Measurements from ENCODE around the gene RNF31.

The RNF31 gene

DNA sequence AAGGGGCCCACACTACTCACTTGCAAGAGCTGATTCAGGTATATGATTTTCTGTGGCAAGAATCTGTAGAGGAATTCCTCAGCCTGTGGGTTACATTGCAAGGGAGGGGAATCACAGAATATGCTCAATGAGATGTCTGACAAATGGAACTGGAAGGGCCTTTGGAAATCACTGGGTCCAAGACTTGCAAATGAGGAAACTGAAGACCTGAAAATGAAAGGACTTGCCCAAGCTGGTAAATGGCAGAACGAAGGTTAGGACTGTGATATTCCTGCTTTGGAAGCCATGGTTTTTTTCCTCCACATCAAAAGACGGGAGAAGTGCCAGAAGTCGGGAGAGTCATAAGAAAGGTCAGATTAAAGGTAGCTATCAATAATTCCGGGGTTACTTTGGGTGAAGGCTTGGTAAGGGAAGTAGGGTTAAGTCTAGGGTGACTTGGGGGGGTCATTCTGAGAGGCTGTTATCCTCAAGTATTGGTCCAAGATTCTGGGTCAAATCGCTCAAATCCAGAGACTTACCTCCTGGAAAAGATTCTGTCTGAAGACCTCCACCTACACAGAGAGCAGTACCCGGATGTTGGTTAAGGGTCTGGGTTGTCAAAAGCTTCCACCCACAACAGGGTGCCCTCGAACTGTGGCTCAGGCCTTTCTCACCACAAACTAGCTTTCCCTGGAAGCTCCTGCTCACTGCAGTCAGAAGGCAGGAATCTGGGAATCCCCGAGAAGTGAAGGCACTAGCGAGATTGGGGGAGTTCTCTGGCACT, 1.4 kb upstream of the RNF31 start:
- H3K27ac ChIP-seq = peak overlapping the region; percentile 76
- H3K27me3 ChIP-seq (ENCODE audit: insufficient read depth, low read depth, severe bottlenecking) = no peaks in the 10 kb centered on the region
- peak overlapping the region; percentile 60 for H3K4me3 ChIP-seq (ENCODE audit: low read depth, low read length)
- DNase-seq = no peak
- TF ChIP-seq, protein P1, sequence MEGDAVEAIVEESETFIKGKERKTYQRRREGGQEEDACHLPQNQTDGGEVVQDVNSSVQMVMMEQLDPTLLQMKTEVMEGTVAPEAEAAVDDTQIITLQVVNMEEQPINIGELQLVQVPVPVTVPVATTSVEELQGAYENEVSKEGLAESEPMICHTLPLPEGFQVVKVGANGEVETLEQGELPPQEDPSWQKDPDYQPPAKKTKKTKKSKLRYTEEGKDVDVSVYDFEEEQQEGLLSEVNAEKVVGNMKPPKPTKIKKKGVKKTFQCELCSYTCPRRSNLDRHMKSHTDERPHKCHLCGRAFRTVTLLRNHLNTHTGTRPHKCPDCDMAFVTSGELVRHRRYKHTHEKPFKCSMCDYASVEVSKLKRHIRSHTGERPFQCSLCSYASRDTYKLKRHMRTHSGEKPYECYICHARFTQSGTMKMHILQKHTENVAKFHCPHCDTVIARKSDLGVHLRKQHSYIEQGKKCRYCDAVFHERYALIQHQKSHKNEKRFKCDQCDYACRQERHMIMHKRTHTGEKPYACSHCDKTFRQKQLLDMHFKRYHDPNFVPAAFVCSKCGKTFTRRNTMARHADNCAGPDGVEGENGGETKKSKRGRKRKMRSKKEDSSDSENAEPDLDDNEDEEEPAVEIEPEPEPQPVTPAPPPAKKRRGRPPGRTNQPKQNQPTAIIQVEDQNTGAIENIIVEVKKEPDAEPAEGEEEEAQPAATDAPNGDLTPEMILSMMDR (IDR thresholded peaks at IDR 0.05; ENCODE audit: low read depth, low read length) = no peak
- H3K36me3 ChIP-seq = peaks cover 40% of the 10 kb centered on the region
- no peaks in the 10 kb centered on the region for H3K9me3 ChIP-seq (ENCODE audit: severe bottlenecking)

DNA sequence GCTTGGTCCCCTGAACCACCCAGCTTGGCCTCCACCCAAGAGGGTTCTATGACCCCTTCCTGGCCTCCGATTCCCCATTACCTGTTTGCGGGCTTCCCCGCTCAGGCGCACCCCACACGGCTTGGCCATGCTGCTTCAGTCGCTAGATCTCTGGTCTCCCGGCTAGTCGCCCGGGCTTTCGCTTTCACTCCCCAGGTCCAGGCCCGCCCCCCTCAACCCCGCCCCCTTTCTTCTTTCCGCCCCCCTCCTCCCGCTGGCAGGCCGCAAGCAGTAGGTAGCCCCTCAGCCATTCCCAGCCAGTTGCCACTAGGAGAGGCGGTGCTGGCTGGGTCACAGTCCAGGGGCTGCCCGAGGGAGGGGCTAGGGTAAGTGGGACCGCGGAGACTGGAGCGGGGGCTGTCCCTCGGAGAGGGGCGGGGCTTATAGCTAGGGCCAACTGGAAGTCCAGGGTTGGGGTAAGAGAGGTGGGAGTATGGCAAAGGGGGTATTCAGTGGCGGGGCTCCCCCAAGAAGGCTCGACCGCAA, 783 bp upstream of the RNF31 start, which contains the start of gene PSME2:
TSS of gene PSME2 (minus strand) at position 158 of the 525 bp plus-strand sequence. CDS start at position 129, 29 bp downstream.
- Histone ChIP-seq H3K9me3 (ENCODE audit: severe bottlenecking) (no peaks in the 10 kb centered on the region), H3K27ac (peak within 1 kb of the TSS; percentile 76), H3K36me3 (peaks cover 46% of the 10 kb centered on the region), H3K27me3 (ENCODE audit: insufficient read depth, low read depth, severe bottlenecking) (no peaks in the 10 kb centered on the region), H3K4me3 (ENCODE audit: low read depth, low read length) (peak within 1 kb of the TSS; percentile 83)
- peak; percentile 99 for DNase-seq
- TF ChIP-seq, protein P1 (IDR thresholded peaks at IDR 0.05; ENCODE audit: low read depth, low read length) = no peak

DNA sequence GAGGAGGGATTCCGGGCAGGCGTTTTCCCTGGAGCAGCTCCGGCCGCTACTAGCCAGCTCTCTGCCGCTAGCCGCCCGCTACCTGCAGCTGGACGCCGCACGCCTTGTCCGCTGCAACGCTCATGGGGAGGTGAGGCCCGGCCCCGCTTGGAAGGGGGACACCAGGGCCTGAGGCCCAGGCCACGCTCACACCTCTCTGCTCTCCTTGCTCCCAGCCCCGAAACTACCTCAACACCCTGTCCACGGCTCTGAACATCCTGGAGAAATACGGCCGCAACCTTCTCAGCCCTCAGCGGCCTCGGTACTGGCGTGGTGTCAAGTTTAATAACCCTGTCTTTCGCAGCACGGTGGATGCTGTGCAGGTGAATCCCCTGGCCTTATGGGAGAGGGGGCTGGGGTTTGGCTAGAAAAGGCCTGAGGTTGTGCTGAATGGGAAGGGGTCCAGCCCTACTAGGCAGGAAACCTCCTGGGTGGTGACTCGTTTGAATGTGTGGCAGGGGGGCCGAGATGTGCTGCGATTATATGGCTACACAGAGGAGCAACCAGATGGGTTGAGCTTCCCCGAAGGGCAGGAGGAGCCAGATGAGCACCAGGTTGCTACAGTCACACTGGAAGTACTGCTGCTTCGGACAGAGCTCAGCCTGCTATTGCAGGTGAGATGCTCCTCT, 597 bp downstream of the RNF31 start:
- TF ChIP-seq, protein P1 (IDR thresholded peaks at IDR 0.05; ENCODE audit: low read depth, low read length) = no peak
- peak overlapping the region; percentile 72 for H3K27ac ChIP-seq
- DNase-seq = no peak
- H3K4me3 ChIP-seq (ENCODE audit: low read depth, low read length) = peak overlapping the region; percentile 83
- H3K27me3 ChIP-seq (ENCODE audit: insufficient read depth, low read depth, severe bottlenecking) = no peaks in the 10 kb centered on the region
- H3K36me3 ChIP-seq = peaks cover 60% of the 10 kb centered on the region
- H3K9me3 ChIP-seq (ENCODE audit: severe bottlenecking) = no peaks in the 10 kb centered on the region

DNA sequence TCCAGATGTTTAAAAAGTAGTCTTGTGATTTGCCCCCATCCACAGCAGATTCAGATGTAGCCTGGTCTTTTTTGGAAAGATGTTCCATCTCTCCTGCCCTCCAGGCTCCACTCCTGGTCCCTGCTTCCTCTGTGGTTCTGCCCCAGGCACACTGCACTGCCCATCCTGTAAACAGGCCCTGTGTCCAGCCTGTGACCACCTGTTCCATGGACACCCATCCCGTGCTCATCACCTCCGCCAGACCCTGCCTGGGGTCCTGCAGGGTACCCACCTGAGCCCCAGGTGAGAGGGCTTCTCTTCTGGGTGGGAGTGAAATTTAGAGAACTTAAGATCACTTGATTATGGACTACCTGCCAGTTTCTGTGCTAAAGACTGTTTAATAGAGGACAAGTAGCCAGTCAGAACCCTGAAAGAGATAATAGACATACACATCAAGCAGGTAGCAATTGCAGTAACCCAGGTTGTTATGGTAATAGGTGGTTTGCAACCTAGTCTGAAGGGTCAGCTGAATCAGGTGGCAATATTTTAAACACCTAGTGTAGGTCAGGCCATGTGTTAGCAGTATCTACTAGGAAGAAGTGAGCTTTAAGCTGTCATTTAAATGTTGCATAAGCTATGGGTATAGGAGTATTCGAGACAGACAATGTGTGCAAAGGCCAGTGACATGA, 2.1 kb downstream of the RNF31 start:
- Histone ChIP-seq H3K9me3 (ENCODE audit: severe bottlenecking) (no peaks in the 10 kb centered on the region), H3K27me3 (ENCODE audit: insufficient read depth, low read depth, severe bottlenecking) (no peaks in the 10 kb centered on the region), H3K4me3 (ENCODE audit: low read depth, low read length) (no peak overlapping the region), H3K27ac (no peak overlapping the region), H3K36me3 (peaks cover 59% of the 10 kb centered on the region)
- no peak for DNase-seq
- TF ChIP-seq, protein P1 (IDR thresholded peaks at IDR 0.05; ENCODE audit: low read depth, low read length) = no peak

DNA sequence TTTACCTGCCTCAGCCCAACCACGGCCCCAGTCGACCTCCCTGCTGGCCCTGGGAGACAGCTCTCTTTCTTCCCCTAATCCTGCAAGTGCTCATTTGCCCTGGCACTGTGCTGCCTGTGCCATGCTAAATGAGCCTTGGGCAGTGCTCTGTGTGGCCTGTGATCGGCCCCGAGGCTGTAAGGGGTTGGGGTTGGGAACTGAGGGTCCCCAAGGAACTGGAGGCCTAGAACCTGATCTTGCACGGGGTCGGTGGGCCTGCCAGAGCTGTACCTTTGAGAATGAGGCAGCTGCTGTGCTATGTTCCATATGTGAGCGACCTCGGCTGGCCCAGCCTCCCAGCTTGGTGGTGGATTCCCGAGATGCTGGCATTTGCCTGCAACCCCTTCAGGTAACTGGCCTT, 2.8 kb downstream of the RNF31 start:
- no peak overlapping the region for H3K4me3 ChIP-seq (ENCODE audit: low read depth, low read length)
- no peaks in the 10 kb centered on the region for H3K27me3 ChIP-seq (ENCODE audit: insufficient read depth, low read depth, severe bottlenecking)
- TF ChIP-seq, protein P1 (IDR thresholded peaks at IDR 0.05; ENCODE audit: low read depth, low read length) = no peak
- H3K27ac ChIP-seq = no peak overlapping the region
- peaks cover 60% of the 10 kb centered on the region for H3K36me3 ChIP-seq
- DNase-seq = no peak
- no peaks in the 10 kb centered on the region for H3K9me3 ChIP-seq (ENCODE audit: severe bottlenecking)
